Tibial nerve (tissue), 4 donors: ENCODE measurements around the gene ZNF460. TPM values are rescaled to one million over a fixed set of nuclear protein-coding genes. Genes with fewer than 3 reads are reported as not detected.
A peak's percentile ranks its signal among the peaks of the same experiment; 100 is the strongest.

Source experiments
- DNase-seq, 2 donors: peaks; one replicate each; pipeline ENCODE4 v3.0.0-alpha.2; 2019; ENCODE audit warnings: low spot score in 2 of 2
- H3K27ac ChIP-seq, 4 donors: fragments of 200-600 bp; sonication (generic) in 3 of 4; one replicate each; pipeline ENCODE4 v1.5.1; 2017 to 2019; ENCODE audit warnings: mild to moderate bottlenecking in 1 of 4
- H3K27me3 ChIP-seq, 2 donors: fragments of 200-600 bp; sonication (generic) in 1 of 2; one replicate each; pipeline versions ENCODE4 v1.5.1 to v1.6.0; 2017 to 2019
- H3K36me3 ChIP-seq, 3 donors: fragments of 200-600 bp; sonication (generic); one replicate each; pipeline ENCODE4 v1.5.1; 2018 to 2019
- H3K4me1 ChIP-seq, 4 donors: fragments of 200-600 bp; sonication (generic) in 3 of 4; one replicate each; pipeline ENCODE4 v1.5.1; 2017 to 2019
- H3K4me3 ChIP-seq, 4 donors: fragments of 200-600 bp; sonication (generic) in 3 of 4; one replicate each; pipeline ENCODE4 v1.5.1; 2017 to 2019; ENCODE audit warnings: mild to moderate bottlenecking in 1 of 4, moderate library complexity in 1 of 4
- H3K9me3 ChIP-seq, 4 donors: fragments of 200-600 bp; sonication (generic) in 3 of 4; one replicate each; pipeline ENCODE4 v1.5.1; 2017 to 2019
- EP300 ChIP-seq, 2 donors: sonication (generic); formaldehyde crosslinking; IDR thresholded peaks; one replicate each; pipeline ENCODE4 v1.6.1; 2017; ENCODE audit warnings: antibody characterized with exemption in 2 of 2, mild to moderate bottlenecking in 1 of 2
- POLR2A ChIP-seq, 2 donors: fragments of 450-650 bp; IDR thresholded peaks; one replicate each; pipeline ENCODE4 v1.6.1; 2017; ENCODE audit warnings: antibody characterized with exemption in 2 of 2, mild to moderate bottlenecking in 2 of 2, moderate library complexity in 2 of 2
- WGBS, 2 donors: methylation state at CpG; one replicate each; pipeline ENCODE4 v1.1.5; 2018; 5-methylcytosine and 5-hydroxymethylcytosine counted together
- total RNA-seq, 4 donors: library from RNA; depleted of rRNA; stranded (reverse); fragments of >200 nt; gene quantifications; one replicate each; pipeline ENCODE4 v1.1.0, GENCODE V29; 2016
- TF ChIP-seq, protein P1 (sequence below), 5 experiments: fragments of 200-600 bp in 3 of 5; fragments of 450-650 bp in 2 of 5; sonication (generic) in 3 of 5; IDR thresholded peaks; one replicate each; pipeline ENCODE4 v1.5.1; 2016 to 2019; ENCODE audit warnings: antibody characterized with exemption in 5 of 5, mild to moderate bottlenecking in 3 of 5, moderate library complexity in 2 of 5

The ZNF460 gene
- total RNA-seq, 4 donors from 2014 or later = 68.4 to 94.3 (median 85.1) TPM

DNA sequence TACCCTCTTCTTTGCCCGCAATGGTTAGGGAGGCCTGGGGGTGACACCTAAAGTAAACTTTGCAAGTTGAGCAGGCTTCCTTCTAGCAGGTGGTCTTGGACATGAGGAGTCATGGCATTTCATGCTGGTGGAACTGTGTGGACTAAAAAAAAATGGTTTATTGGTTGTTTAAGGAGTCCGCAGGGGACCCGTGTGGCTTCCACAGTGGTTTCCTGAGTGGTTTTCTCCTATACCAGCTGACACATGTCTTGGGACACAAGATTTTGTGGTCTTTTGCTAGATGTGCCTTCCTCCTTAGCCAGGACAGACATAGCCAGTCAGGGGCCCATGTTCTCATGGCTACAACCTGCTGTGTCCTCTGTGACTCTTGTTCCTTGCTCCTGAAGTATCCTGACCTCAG, 41.5 kb downstream of the ZNF460 start:
- peak overlapping the region in 1 of 4 donors; percentile 83 for H3K4me3 ChIP-seq

DNA sequence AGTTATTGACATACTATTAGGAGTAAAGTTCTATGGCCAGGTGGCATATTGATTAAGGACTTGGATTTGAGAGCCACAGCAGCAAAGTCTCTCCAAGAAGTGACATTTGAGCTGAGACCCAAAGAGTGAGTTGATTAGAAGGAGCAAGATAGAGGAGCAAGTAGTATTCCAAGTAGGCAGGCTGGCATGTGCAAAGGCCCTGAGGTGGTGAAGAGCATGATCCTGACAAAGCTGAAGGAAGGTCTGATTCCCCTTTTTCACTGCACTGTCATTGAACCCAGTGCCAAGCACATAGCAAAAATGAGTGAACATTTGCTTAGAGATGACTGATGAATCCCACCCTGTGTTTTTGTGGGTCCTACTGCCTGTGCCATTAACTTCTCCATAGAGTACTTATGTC, 44.7 kb downstream of the ZNF460 start:
- Histone ChIP-seq H3K9me3 (peaks cover 0 to 86% (median 25%) of the 10 kb centered on the region in 4 donors), H3K4me1 (peaks cover 0 to 16% (median 13%) of the 10 kb centered on the region in 4 donors), H3K27ac (no peak overlapping the region), H3K36me3 (peaks cover 23 to 86% (median 48%) of the 10 kb centered on the region in 3 donors), H3K27me3 (no peaks in the 10 kb centered on the region), H3K4me3 (no peak overlapping the region)
- TF ChIP-seq, protein P1, sequence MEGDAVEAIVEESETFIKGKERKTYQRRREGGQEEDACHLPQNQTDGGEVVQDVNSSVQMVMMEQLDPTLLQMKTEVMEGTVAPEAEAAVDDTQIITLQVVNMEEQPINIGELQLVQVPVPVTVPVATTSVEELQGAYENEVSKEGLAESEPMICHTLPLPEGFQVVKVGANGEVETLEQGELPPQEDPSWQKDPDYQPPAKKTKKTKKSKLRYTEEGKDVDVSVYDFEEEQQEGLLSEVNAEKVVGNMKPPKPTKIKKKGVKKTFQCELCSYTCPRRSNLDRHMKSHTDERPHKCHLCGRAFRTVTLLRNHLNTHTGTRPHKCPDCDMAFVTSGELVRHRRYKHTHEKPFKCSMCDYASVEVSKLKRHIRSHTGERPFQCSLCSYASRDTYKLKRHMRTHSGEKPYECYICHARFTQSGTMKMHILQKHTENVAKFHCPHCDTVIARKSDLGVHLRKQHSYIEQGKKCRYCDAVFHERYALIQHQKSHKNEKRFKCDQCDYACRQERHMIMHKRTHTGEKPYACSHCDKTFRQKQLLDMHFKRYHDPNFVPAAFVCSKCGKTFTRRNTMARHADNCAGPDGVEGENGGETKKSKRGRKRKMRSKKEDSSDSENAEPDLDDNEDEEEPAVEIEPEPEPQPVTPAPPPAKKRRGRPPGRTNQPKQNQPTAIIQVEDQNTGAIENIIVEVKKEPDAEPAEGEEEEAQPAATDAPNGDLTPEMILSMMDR (IDR thresholded peaks at IDR 0.05) = no peak
- TF ChIP-seq EP300 (IDR thresholded peaks at IDR 0.05) (no peak), POLR2A (IDR thresholded peaks at IDR 0.05) (no peak)
- DNase-seq = no peak

More for the DNA sequence above, 41.5 kb downstream of the ZNF460 start:
- 63 to 70% methylated on average over 3 of the region's 3 CpGs for WGBS, 2 donors
- peaks cover 0 to 20% (median 13%) of the 10 kb centered on the region in 4 donors for H3K4me1 ChIP-seq
- peaks cover 0 to 5% of the 10 kb centered on the region in 2 donors for H3K27me3 ChIP-seq
- H3K36me3 ChIP-seq = peaks cover 6 to 54% (median 23%) of the 10 kb centered on the region in 3 donors
- no peak overlapping the region for H3K27ac ChIP-seq
- H3K9me3 ChIP-seq = peaks cover 0 to 63% (median 13%) of the 10 kb centered on the region in 4 donors
- TF ChIP-seq, protein P1 (IDR thresholded peaks at IDR 0.05) = no peak
- no peak for DNase-seq

DNA sequence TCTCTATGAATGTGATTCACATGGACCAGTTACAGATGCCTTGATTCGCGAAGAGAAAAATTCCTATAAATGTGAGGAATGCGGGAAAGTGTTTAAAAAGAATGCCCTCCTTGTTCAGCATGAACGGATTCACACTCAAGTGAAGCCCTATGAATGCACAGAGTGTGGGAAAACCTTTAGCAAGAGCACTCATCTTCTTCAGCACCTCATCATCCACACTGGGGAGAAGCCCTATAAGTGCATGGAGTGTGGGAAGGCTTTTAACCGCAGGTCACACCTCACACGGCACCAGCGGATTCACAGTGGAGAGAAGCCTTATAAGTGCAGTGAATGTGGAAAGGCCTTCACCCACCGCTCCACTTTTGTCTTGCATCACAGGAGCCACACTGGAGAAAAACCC, 47.7 kb downstream of the ZNF460 start:
- Histone ChIP-seq H3K36me3 (peaks cover 23 to 96% (median 48%) of the 10 kb centered on the region in 3 donors), H3K9me3 (peaks cover 3 to 98% (median 36%) of the 10 kb centered on the region in 4 donors), H3K4me3 (no peak overlapping the region), H3K4me1 (no peaks in the 10 kb centered on the region), H3K27ac (no peak overlapping the region), H3K27me3 (no peaks in the 10 kb centered on the region)
- TF ChIP-seq POLR2A (IDR thresholded peaks at IDR 0.05) = no peak
- TF ChIP-seq, protein P1 (IDR thresholded peaks at IDR 0.05) = no peak
- no peak for TF ChIP-seq EP300 (IDR thresholded peaks at IDR 0.05)
- DNase-seq = no peak
- WGBS, 2 donors = 76 to 81% methylated on average over 8 of the region's 8 CpGs

DNA sequence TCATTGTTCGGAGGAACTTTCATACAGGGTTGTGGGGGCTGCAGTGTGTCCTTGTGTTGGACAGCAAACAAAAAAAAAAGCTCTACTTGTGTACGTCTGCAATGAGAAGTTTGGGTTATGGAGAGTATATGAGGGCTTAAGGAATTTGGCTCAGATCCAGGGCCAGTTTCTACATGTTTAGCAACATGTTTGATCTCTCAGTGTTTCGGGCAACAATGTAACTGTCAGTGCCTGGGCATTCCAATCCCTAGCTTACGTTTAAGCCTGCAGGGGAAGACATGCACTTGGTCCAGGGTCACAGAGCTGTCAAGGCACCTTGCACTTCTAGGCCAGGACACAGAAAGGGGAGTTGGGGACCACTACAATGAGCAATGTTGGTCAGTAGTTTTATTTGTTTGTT, 53.9 kb downstream of the ZNF460 start:
- TF ChIP-seq, protein P1 (IDR thresholded peaks at IDR 0.05) = no peak
- TF ChIP-seq EP300 (IDR thresholded peaks at IDR 0.05) (no peak), POLR2A (IDR thresholded peaks at IDR 0.05) (no peak)
- H3K4me3 ChIP-seq = no peak overlapping the region
- no peaks in the 10 kb centered on the region for H3K27me3 ChIP-seq
- H3K36me3 ChIP-seq = peaks cover 0 to 38% (median under 1%) of the 10 kb centered on the region in 3 donors
- WGBS, 2 donors = 65 to 78% methylated on average over 4 of the region's 4 CpGs
- no peaks in the 10 kb centered on the region for H3K4me1 ChIP-seq
- no peak overlapping the region for H3K27ac ChIP-seq
- DNase-seq = no peak
- peaks cover 3 to 53% (median 13%) of the 10 kb centered on the region in 4 donors for H3K9me3 ChIP-seq

DNA sequence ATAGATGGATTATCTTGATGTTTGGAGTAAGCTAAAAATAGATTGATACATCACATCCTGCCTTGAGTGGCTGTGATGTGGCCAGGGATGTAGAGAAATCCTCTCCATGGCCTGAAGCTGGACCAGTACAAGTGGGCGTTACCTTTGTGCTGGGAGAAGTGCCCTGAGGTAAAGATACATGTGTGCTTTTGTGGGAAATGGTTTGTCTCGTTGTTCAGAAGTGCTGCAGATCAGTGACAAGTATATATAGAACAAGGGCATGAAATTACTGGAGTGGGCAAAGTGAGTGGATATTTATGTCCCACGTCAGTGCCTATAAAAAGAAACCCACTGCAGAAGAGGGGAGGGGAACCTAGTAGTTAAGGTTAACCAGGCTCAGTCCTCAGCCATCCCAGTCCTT, 58.6 kb downstream of the ZNF460 start:
- Histone ChIP-seq H3K4me1 (no peaks in the 10 kb centered on the region), H3K36me3 (no peaks in the 10 kb centered on the region), H3K27me3 (no peaks in the 10 kb centered on the region), H3K9me3 (peaks cover 0 to 9% (median 0%) of the 10 kb centered on the region in 4 donors), H3K4me3 (no peak overlapping the region), H3K27ac (no peak overlapping the region)
- no peak for TF ChIP-seq EP300 (IDR thresholded peaks at IDR 0.05)
- TF ChIP-seq, protein P1 (IDR thresholded peaks at IDR 0.05) = no peak
- no peak for TF ChIP-seq POLR2A (IDR thresholded peaks at IDR 0.05)
- 59 to 60% methylated on average over 3 of the region's 3 CpGs for WGBS, 2 donors
- no peak for DNase-seq
